A549 (cell line): ENCODE results near the gene RFXAP.

Experiments used
- CTCF ChIP-seq: fragments of >200 bp; sonication (Bioruptor Twin); formaldehyde crosslinking; IDR thresholded peaks from 3 replicates; pipeline ENCODE4 v1.5.1; 2016
- HDAC2 ChIP-seq: fragments of 200-600 bp; sonication (generic); IDR thresholded peaks from 2 replicates; pipeline ENCODE4 v1.6.1; 2016
- KDM1A ChIP-seq: fragments of 200-600 bp; sonication (generic); IDR thresholded peaks from 2 replicates; pipeline ENCODE4 v1.6.1; 2016; ENCODE audit warnings: low read depth, mild to moderate bottlenecking
- MAZ ChIP-seq: fragments of 150-350 bp; IDR thresholded peaks from 2 replicates; pipeline ENCODE4 v1.6.1; 2014; ENCODE audit warnings: antibody characterized with exemption, low read depth, low read length, borderline replicate concordance
- MYC ChIP-seq: IDR thresholded peaks from 2 replicates; pipeline ENCODE4 v1.6.1; 2012; ENCODE audit warnings: mild to moderate bottlenecking, inconsistent platforms, low read length, improper control_type of control experiment, borderline replicate concordance
- NFE2L2 ChIP-seq: fragments of 150-350 bp; conservative IDR thresholded peaks from 2 replicates; pipeline ENCODE4 v1.6.1; 2014; ENCODE audit warnings: low read length
- POLR2A ChIP-seq: IDR thresholded peaks from 2 replicates; pipeline ENCODE4 v1.6.1; 2012; ENCODE audit warnings: mild to moderate bottlenecking, low read length
- POLR2AphosphoS2 ChIP-seq: conservative IDR thresholded peaks from 2 replicates; pipeline ENCODE4 v1.6.1; 2012; ENCODE audit warnings: low read length, improper control_type of control experiment, inconsistent platforms
- RARB ChIP-seq: fragments of 250-450 bp; sonication (Bioruptor Pico); IDR thresholded peaks from 2 replicates; pipeline ENCODE4 v1.8.0; 2021; ENCODE audit warnings: mild to moderate bottlenecking, moderate library complexity
- TF ChIP-seq, protein P1 (sequence below): IDR thresholded peaks from 2 replicates; pipeline ENCODE4 v1.6.1; 2012
- TF ChIP-seq, protein P2 (sequence below): fragments of 200-600 bp; sonication (generic); IDR thresholded peaks from 2 replicates; pipeline ENCODE4 v1.6.1; 2016; ENCODE audit warnings: antibody characterized with exemption, mild to moderate bottlenecking, moderate library complexity

GRCh38 chr13:36788276-36788675 is 30.7 kb upstream of the RFXAP start:
- TF ChIP-seq CTCF (no peak), RARB (CRISPR knock-in tag) (no peak), HDAC2 (no peak), KDM1A (no peak), NFE2L2 (no peak), MYC (no peak), POLR2A (no peak), MAZ (no peak), POLR2AphosphoS2 (no peak)
- TF ChIP-seq, protein P1, sequence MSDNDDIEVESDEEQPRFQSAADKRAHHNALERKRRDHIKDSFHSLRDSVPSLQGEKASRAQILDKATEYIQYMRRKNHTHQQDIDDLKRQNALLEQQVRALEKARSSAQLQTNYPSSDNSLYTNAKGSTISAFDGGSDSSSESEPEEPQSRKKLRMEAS: no peak
- TF ChIP-seq, protein P2, sequence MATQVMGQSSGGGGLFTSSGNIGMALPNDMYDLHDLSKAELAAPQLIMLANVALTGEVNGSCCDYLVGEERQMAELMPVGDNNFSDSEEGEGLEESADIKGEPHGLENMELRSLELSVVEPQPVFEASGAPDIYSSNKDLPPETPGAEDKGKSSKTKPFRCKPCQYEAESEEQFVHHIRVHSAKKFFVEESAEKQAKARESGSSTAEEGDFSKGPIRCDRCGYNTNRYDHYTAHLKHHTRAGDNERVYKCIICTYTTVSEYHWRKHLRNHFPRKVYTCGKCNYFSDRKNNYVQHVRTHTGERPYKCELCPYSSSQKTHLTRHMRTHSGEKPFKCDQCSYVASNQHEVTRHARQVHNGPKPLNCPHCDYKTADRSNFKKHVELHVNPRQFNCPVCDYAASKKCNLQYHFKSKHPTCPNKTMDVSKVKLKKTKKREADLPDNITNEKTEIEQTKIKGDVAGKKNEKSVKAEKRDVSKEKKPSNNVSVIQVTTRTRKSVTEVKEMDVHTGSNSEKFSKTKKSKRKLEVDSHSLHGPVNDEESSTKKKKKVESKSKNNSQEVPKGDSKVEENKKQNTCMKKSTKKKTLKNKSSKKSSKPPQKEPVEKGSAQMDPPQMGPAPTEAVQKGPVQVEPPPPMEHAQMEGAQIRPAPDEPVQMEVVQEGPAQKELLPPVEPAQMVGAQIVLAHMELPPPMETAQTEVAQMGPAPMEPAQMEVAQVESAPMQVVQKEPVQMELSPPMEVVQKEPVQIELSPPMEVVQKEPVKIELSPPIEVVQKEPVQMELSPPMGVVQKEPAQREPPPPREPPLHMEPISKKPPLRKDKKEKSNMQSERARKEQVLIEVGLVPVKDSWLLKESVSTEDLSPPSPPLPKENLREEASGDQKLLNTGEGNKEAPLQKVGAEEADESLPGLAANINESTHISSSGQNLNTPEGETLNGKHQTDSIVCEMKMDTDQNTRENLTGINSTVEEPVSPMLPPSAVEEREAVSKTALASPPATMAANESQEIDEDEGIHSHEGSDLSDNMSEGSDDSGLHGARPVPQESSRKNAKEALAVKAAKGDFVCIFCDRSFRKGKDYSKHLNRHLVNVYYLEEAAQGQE: no peak
